NCI-H2196 (cell line): ENCODE measurements around the gene FAM131B.

Experiments used
- DNase-seq: peaks from one replicate; lab custom pipeline; 2025; ENCODE audit not compliant: unreplicated experiment; lab: John Stamatoyannopoulos, UW

The FAM131B gene

GRCh38 chr7:143383642-143383957 lies 21.1 kb upstream of the FAM131B start:
- DNase-seq: no peak

- no peak for DNase-seq
Observed at GRCh38 chr7:143382791-143383641, 20.5 kb upstream of the FAM131B start.

DNA sequence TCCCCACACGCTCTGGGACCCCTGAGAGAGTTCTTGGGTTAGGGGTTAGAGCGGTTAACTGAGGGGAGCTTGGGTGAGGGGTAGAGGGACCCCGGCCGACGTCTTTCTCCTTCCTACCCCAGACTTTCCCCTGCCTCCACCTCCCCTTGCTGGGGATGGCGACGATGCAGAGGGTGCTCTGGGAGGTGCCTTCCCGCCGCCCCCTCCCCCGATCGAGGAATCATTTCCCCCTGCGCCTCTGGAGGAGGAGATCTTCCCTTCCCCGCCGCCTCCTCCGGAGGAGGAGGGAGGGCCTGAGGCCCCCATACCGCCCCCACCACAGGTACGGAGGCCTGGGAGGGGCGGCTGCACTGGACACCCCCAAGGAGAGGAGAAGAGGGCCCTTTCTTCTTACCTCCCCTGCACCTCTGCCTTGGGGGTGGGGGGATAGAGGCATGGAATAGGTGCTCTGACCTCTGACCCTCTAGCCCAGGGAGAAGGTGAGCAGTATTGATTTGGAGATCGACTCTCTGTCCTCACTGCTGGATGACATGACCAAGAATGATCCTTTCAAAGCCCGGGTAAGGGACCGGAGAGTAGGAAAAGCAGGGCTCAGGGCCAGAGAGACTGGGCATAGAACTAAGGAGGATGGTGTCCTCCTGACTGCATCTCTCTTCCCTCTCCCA lies 19.7 kb upstream of the FAM131B start:
- no peak for DNase-seq

- DNase-seq: peak; percentile 31
Observed at GRCh38 chr7:143381427-143382125, 19.1 kb upstream of the FAM131B start.

DNA sequence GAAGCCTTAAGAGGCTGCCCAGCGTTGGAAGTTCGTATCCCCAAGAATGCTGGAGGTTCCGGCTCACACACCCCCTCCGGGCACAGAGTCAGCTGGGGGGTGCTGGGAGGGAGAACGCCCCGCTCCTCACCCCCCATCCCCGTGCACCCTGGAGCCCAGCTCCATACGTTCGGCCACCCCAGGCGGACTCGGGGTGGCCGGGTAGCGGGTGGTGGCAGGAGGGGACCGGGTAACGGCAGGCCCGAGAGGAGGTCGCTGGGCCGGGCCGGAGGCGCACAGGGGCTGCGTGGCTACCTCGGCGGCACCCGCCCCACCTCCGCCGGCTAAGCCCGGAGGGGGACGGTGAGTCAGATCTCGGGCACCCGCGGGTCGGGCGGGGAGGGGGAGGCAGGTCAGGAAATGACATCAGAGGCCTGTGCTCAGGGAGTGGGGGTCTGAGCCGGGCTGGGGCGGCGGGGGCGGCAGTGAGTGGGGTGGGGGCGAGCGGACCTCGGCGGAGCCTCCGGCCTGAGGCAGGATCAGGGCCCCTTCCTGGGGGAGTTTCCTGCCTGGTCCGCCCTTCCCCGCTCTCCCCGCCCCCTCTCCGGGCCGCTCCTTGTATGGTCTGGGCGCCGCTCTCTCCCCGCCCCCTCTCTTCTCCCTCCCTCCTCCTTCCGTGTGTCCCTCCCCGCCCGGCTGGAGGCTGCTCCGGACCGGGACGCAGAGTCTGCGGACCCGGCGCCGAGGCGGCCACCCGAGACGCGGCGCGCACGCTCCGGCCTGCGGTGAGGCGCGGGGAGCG lies 18.3 kb upstream of the FAM131B start, which contains the start of gene ZYX:
Gene ZYX, plus strand, starts transcription at position 700 of the 781 bp plus-strand sequence. CDS start 227 bp downstream, outside the sequence.
- DNase-seq: peak; percentile 78

- DNase-seq: peak; percentile 83
Observed at GRCh38 chr7:143380260-143380645, 17.7 kb upstream of the FAM131B start.

GRCh38 chr7:143379611-143380259 lies 17.2 kb upstream of the FAM131B start:
- no peak for DNase-seq

DNA sequence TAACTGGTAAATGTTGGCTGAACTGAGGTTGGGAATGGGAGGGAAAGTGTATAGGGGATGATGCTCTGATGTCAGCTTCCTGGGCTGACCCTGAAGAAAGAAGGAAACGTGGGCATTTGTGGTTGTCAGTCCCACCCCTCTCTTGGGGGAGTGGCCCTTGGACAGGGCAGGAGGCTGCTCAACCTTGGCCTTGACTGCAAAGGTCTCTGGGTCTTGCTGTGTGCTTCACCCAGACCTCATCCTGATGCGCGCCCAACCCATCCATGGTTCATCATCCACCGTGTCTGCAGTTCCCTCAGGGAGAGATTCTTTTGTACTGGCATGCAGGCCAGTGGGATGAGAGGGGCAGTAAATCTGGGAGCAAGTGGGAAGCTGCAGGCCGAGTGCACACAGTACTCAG lies 13.9 kb upstream of the FAM131B start:
- DNase-seq: no peak

- DNase-seq: no peak
Observed at GRCh38 chr7:143375298-143376034, 13.0 kb upstream of the FAM131B start.

DNA sequence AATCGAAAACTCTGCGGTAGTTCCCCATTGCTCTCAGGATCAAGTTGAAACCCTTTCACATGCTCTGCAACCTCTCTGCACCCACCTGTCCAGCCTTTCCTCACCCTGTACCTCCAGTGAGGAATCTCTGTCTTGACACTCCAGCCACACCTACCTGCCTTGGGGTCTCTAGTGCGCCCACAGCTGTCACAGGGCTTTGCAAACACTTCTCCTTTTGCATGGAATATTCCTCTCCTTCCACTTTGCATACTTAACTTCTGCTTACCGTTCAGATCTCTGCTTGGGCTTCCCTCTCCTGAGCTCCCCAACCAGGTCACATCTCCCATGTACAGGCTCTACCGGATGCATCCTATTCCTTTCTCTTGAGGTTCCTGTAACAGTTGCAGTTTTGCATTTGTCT lies 12.0 kb upstream of the FAM131B start:
- no peak for DNase-seq

- no peak for DNase-seq
Observed at GRCh38 chr7:143373255-143373794, 10.8 kb upstream of the FAM131B start.

DNA sequence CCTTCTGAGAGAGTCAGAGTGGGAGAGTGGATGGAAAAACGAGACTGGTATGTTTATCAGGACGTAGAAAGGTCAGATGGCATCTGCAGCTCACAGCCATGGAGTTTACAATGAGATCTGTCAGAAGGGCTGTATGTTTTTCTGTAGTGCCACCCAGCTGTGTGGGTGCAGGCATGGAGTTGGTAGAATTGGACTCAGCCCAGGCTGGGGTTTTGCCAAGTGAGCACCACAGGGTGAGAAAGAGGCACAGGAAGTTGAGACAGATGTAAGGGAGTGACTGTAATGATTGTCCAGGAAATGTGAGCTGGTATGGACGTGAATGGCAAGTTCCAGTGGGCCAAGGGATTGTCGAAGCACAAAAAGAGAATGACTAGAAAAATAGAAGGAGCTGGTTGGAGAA lies 9.6 kb upstream of the FAM131B start:
- peak; percentile 75 for DNase-seq

DNA sequence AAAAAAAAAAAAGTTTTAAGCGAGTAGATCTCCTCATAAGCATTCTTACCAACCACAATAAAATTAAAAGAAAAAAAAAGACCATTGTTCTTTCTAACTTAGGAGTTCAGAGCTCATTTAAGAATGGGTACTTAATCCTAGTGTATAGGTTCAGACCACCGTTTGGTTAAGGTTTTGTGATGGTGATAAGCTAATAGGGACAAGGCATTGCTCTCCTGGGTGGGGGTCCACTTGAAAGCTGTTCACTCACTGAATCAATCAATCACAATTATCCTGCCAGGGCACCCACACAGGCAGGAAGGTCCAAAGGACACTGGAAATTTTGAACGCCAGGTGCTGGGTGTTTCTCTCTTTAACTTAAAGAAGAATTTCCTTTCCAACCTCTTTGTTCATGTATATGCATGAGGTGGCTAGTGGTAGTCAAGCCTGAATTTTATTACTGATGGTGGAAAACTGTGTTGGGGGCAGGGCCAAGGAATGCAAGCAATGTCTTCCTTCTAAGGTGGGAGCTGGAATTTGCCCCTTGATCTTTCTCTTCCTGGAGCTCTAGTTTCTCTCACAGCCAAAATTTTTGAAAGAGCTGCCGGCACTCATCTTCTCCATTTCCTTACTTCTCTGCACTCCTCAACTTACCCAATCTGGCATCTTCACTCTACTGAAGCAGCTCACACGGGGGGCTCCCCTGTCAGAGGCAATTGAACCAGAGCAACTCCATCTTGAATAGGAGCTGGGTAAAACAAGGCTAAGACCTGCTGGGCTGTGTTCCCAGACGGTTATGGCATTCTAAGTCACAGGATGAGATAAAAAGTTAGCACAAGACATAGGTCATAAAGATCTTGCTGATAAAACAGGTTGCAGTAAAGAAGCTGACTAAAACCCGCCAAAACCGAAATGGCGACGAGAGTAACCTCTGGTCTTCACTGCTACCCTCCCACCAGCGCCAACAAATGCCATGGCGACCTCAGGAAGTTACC lies 7.5 kb upstream of the FAM131B start:
- no peak for DNase-seq

- no peak for DNase-seq
Observed at GRCh38 chr7:143368387-143368786, 5.9 kb upstream of the FAM131B start.

DNA sequence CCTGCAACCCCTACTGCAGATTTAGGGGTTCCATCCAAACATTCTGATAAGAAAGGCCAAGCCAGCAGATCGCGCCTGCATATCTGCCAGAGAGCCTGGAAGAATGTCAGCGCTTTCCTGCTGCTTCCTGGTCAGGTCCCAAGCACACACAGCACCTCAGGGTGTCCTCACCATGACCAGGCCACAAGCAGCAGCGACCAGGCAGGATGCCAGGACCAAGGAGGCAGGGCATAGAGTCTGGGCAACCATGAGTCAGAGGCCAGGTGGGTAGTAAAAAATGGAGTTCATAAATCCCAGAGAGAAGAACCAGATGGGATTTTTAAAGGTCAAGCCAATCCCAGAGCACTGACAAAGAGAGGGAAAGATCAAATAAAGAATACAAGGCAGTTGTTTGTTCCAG lies 5.5 kb upstream of the FAM131B start:
- DNase-seq: peak; percentile 75

DNA sequence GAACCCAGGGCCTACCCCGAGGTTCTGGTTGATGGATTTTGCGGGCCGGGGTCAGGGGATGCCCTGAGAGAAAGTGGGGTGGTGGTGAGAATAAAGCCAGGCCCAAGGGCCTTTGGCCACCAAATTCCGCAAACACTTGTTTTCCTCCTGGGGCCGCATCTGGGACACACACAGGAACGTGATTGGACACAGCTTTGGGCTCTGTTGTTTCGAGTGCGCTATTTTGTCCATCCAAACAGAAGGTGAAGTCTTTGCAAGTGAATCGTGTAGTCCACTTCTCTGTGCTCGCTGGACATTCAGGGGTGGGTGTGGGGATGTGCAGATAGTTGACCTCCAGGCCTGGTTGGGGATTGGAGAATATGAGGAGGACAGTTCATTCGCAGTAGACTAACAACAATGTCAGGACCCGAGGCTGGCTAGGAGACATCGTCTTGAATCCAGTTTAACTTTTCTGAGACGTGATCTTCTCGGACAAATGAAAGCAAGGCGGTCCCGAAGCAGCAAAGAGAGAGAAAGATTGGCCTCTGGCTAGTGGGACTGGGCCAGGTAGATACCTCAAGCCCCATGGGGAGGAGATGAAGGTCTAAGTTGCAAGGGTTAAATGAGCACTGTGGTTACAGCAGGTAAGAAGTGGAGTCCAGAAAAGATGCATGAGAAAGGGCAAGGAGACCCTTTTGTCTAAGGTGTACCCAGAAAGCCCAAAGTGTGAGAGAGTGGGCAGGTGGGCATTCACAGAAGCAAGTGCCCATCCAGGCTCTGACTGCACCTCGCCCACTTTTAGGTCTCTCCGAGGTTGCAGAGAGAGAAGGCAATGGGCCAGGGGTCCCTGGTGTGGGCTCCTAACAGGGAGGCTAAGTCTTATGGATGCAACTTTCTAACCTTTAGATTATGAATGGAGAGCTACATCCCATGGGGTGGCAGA lies 764 bp upstream of the FAM131B start:
- no peak for DNase-seq

DNA sequence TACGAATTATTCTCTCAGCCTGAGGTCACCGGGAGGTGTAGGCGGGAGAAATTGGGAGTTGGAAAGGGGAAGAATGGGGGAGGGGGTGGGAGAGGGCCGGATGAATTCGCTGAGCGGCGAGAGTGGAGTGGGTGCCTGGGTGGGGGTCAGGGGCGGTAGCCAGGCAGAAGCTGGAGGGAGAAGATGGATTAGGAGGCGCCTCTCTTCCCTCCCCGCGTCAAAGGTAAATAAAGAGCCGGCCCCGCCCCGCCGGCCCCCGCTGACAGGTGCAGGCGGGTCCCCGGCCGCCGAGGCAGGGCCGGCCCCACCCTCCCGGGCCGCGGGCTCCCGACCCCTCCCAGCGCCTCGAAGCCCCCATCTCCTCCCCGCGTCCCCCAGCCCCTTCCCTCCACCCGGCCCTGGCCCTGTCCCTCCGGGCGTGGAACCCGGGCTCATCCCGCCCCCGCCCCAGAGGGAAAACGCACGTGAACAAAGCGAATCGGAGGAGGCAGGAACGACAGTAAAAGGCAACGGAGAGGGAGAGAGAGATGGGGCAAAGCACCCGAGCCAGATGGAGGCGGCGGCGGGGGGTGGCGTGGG lies 872 bp downstream of the FAM131B start:
- no peak for DNase-seq
